Uterus (tissue), 2 donors: ENCODE data around the gene CLN5.

Experiments
- CTCF ChIP-seq, 4 experiments: fragments of 200-600 bp in 2 of 4; fragments of 450-650 bp in 2 of 4; sonication (generic) in 2 of 4; IDR thresholded peaks; one replicate each; pipeline ENCODE4 v1.5.1; 2016 to 2019; ENCODE audit warnings: antibody characterized with exemption in 4 of 4, mild to moderate bottlenecking in 2 of 4, moderate library complexity in 1 of 4
- POLR2A ChIP-seq, 2 donors: fragments of 450-650 bp; IDR thresholded peaks; one replicate each; pipeline ENCODE4 v1.6.1; 2016; ENCODE audit warnings: antibody characterized with exemption in 2 of 2, mild to moderate bottlenecking in 1 of 2, moderate library complexity in 1 of 2

GRCh38 chr13:77028202-77028601 is 36.3 kb downstream of the CLN5 start:
- TF ChIP-seq CTCF (IDR thresholded peaks at IDR 0.05) (no peak), POLR2A (IDR thresholded peaks at IDR 0.05) (no peak)
